Psoas muscle (tissue), 8 donors: ENCODE measurements around the gene DLD. TPM values are rescaled to one million over a fixed set of nuclear protein-coding genes. Genes with fewer than 3 reads are reported as not detected.

ENCODE experiments used
- ATAC-seq, 4 donors: fragments of 200-7000 bp; cut with Tn5 transposase; one replicate each; pipeline ENCODE4 v1.9.1; 2020; ENCODE audit warnings: moderate library complexity in 3 of 4, mild to moderate bottlenecking in 2 of 4
- DNase-seq, 2 donors: peaks; one replicate each; pipeline ENCODE4 v3.0.0-alpha.2; 2020
- H3K27ac ChIP-seq: fragments of 200-600 bp; one replicate; pipeline ENCODE4 v1.8.0; 2022
- H3K27me3 ChIP-seq, 3 donors: fragments of 200-600 bp in 1 of 3; one replicate each; pipeline versions ENCODE4 v1.6.1 to v1.8.0; 2013 to 2022; ENCODE audit warnings: low read length in 2 of 3, mild to moderate bottlenecking in 2 of 3, moderate library complexity in 1 of 3; ENCODE audit not compliant: insufficient read depth in 3 of 3
- H3K36me3 ChIP-seq, 2 donors: fragments of 200-600 bp in 1 of 2; one replicate each; pipeline versions ENCODE4 v1.6.1 to v1.8.0; 2013 to 2022; ENCODE audit warnings: low read depth in 1 of 2, mild to moderate bottlenecking in 1 of 2, moderate library complexity in 1 of 2; ENCODE audit not compliant: insufficient read depth in 1 of 2
- H3K4me1 ChIP-seq: fragments of 200-600 bp; one replicate; pipeline ENCODE4 v1.8.0; 2022
- H3K4me3 ChIP-seq: fragments of 200-600 bp; one replicate; pipeline ENCODE4 v1.8.0; 2022; ENCODE audit warnings: mild to moderate bottlenecking
- H3K9me3 ChIP-seq: fragments of 200-600 bp; one replicate; pipeline ENCODE4 v1.8.0; 2022
- CTCF ChIP-seq: fragments of 200-600 bp; IDR thresholded peaks from one replicate; pipeline ENCODE4 v1.8.0; 2022; ENCODE audit warnings: antibody characterized with exemption
- WGBS, 3 donors: extraction: QIAGEN DNeasy Blood & Tissue Kit; methylation state at CpG; one replicate each; pipeline versions ENCODE4 v1.1.6 to v1.1.7; 2013; 5-methylcytosine and 5-hydroxymethylcytosine counted together
- intact Hi-C, 2 donors: fragments of 100-400 bp; cut with DNase I; formaldehyde crosslinking; loops; one replicate each; pipeline versions ENCODE4 v1.11.0 to v1.14.2; 2022
- polyA plus RNA-seq, 3 donors: library from polyadenylated mRNA; stranded (reverse); fragments of 200-250 nt; gene quantifications; one replicate each; pipeline ENCODE4 v1.2.3, GENCODE V29; 2013
- total RNA-seq, 4 donors: library from RNA; stranded (reverse); fragmentation: NEBNext Ultra II Directional in 2 of 4; extraction: Animal tissue kit (Norgen Biotek cat#: 25700) in 2 of 4; gene quantifications; one replicate each; pipeline versions ENCODE4 v1.2.1 to v1.2.4, GENCODE V29; 2021 to 2023
- donor health status: healthy with polysubstance abuse.
- donor health status: DM: no; HTN: no; CAD: no; lungs with moderate emphysema.
- donor health status: Bipolar disorder and iron deficiency.
- donor health status: healthy.
- donor health status: DM: yes; HTN: yes; CAD: no.
- donor health status: DM: no; HTN: no; CAD: no.
- donor health status: DM: no; HTN: no; CAD: no.
- donor health status: DM: yes; HTN: yes; CAD: no.

Gene DLD
- total and polyA plus RNA-seq, 7 donors: 136 to 284 (median 170) TPM

- Histone ChIP-seq H3K27ac (no peak overlapping the region), H3K27me3 (no peaks in the 10 kb centered on the region), H3K36me3 (peaks cover 3 to 59% of the 10 kb centered on the region in 2 donors), H3K4me1 (peaks cover 15% of the 10 kb centered on the region), H3K4me3 (no peak overlapping the region), H3K9me3 (no peaks in the 10 kb centered on the region)
- ATAC-seq: no peak
- 66 to 72% (median 71%) methylated on average over 6 of the region's 6 CpGs for WGBS, 3 donors
- DNase-seq: no peak
- intact Hi-C loops: no loop called here
- no peak for TF ChIP-seq CTCF
These were observed 42.5 kb downstream of the DLD start for GRCh38 chr7:107933386-107934013.

GRCh38 chr7:107934991-107935770 lies 44.2 kb downstream of the DLD start:
- H3K27me3 ChIP-seq: no peaks in the 10 kb centered on the region
- intact Hi-C loops: no loop called here
- no peaks in the 10 kb centered on the region for H3K9me3 ChIP-seq
- peaks cover 7 to 58% of the 10 kb centered on the region in 2 donors for H3K36me3 ChIP-seq
- ATAC-seq (no peak), DNase-seq (no peak)
- no peak for TF ChIP-seq CTCF
- WGBS, 3 donors: 77 to 91% (median 90%) methylated on average over 8 of the region's 8 CpGs
- no peak overlapping the region for H3K27ac ChIP-seq
- H3K4me1 ChIP-seq: peaks cover 30% of the 10 kb centered on the region
- no peak overlapping the region for H3K4me3 ChIP-seq

- intact Hi-C loops: no loop called here
- 91 to 100% (median 96%) methylated on average over 2 of the region's 2 CpGs for WGBS, 3 donors
These were observed 45.3 kb downstream of the DLD start for GRCh38 chr7:107936312-107936711.

GRCh38 chr7:107937531-107937930 lies 46.5 kb downstream of the DLD start:
- no peak for DNase-seq
- Histone ChIP-seq H3K36me3 (peaks cover 10 to 56% of the 10 kb centered on the region in 2 donors), H3K4me3 (no peak overlapping the region), H3K27ac (peak overlapping the region; percentile 43), H3K4me1 (peaks cover 30% of the 10 kb centered on the region), H3K9me3 (no peaks in the 10 kb centered on the region), H3K27me3 (no peaks in the 10 kb centered on the region)
- ATAC-seq: peak in 3 of 4 donors; percentile 42 to 77 (median 47)
- WGBS, 3 donors: 38 to 65% (median 45%) methylated on average over 1 of the region's 1 CpG
- TF ChIP-seq CTCF: no peak
- intact Hi-C loops: no loop called here

More at GRCh38 chr7:107936312-107936711, 45.3 kb downstream of the DLD start:
- no peak for TF ChIP-seq CTCF
- Histone ChIP-seq H3K4me3 (no peak overlapping the region), H3K36me3 (peaks cover 8 to 58% of the 10 kb centered on the region in 2 donors), H3K9me3 (no peaks in the 10 kb centered on the region), H3K27ac (no peak overlapping the region), H3K4me1 (peaks cover 30% of the 10 kb centered on the region), H3K27me3 (no peaks in the 10 kb centered on the region)
- ATAC-seq (no peak), DNase-seq (no peak)
